GM21528 (cell line): Measurements from ENCODE around the gene GPR55.
A peak's percentile ranks its signal among the peaks of the same experiment; 100 is the strongest.

Source experiments
- ATAC-seq: cut with Tn5 transposase; IDR thresholded peaks from one replicate; pipeline ENCODE4 v1.9.1; 2021; ENCODE audit warnings: mild to moderate bottlenecking, moderate library complexity; ENCODE audit not compliant: unreplicated experiment, low FRiP score

GPR55 gene

GRCh38 chr2:230951396-230951795 is 26.4 kb upstream of the GPR55 start:
- no peak for ATAC-seq

- no peak for ATAC-seq
Observed at GRCh38 chr2:230950874-230951339, 25.9 kb upstream of the GPR55 start.

- peak; percentile 54 for ATAC-seq
Observed at GRCh38 chr2:230949966-230950873, 25.2 kb upstream of the GPR55 start.

- peak; percentile 39 for ATAC-seq
Observed at GRCh38 chr2:230947908-230948365, 22.9 kb upstream of the GPR55 start.

- ATAC-seq: no peak
Observed at GRCh38 chr2:230947235-230947576, 22.2 kb upstream of the GPR55 start.

GRCh38 chr2:230946429-230947234 is 21.6 kb upstream of the GPR55 start:
- no peak for ATAC-seq

GRCh38 chr2:230944757-230945372 is 19.8 kb upstream of the GPR55 start:
- ATAC-seq: no peak

- ATAC-seq: peak; percentile 41
Observed at GRCh38 chr2:230944123-230944653, 19.1 kb upstream of the GPR55 start.

- ATAC-seq: peak; percentile 62
Observed at GRCh38 chr2:230942920-230943896, 18.2 kb upstream of the GPR55 start.

GRCh38 chr2:230942371-230942770 is 17.3 kb upstream of the GPR55 start:
- no peak for ATAC-seq

- ATAC-seq: no peak
Observed at GRCh38 chr2:230941202-230942180, 16.4 kb upstream of the GPR55 start.

- no peak for ATAC-seq
Observed at GRCh38 chr2:230940471-230940815, 15.4 kb upstream of the GPR55 start.

GRCh38 chr2:230939691-230940470 is 14.8 kb upstream of the GPR55 start:
- no peak for ATAC-seq

GRCh38 chr2:230939066-230939591 is 14.1 kb upstream of the GPR55 start:
- no peak for ATAC-seq

- no peak for ATAC-seq
Observed at GRCh38 chr2:230938516-230939065, 13.5 kb upstream of the GPR55 start.

- no peak for ATAC-seq
Observed at GRCh38 chr2:230938098-230938497, 13.1 kb upstream of the GPR55 start.

- no peak for ATAC-seq
Observed at GRCh38 chr2:230937362-230937761, 12.3 kb upstream of the GPR55 start.
